Uterus (tissue), 2 donors: ENCODE measurements around the gene APP.

Experiments
- POLR2A ChIP-seq, 2 donors: fragments of 450-650 bp; IDR thresholded peaks; one replicate each; pipeline ENCODE4 v1.6.1; 2016; ENCODE audit warnings: antibody characterized with exemption in 2 of 2, mild to moderate bottlenecking in 1 of 2, moderate library complexity in 1 of 2
- TF ChIP-seq, protein P1 (sequence below), 4 experiments: fragments of 200-600 bp in 2 of 4; fragments of 450-650 bp in 2 of 4; sonication (generic) in 2 of 4; IDR thresholded peaks; one replicate each; pipeline ENCODE4 v1.5.1; 2016 to 2019; ENCODE audit warnings: antibody characterized with exemption in 4 of 4, mild to moderate bottlenecking in 2 of 4, moderate library complexity in 1 of 4

DNA sequence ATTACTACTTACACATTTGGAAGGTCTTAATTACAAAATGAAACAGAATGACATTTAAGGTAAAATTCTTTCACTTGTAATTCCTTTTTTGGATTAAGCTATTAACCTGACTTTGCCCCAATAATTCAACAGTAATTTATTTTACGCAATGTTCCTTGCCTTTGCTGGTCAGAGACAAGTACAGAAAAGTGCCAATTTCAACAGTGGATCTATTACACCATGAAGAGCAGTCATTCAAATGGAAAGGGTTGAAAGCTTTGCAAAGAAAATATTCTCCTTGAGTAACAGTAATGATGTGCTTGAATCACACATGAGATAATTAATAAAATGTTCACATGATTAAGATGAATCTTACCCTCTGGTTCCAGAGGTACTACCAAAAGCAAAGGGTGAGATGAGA is 84.7 kb downstream of the APP start:
- TF ChIP-seq, protein P1, sequence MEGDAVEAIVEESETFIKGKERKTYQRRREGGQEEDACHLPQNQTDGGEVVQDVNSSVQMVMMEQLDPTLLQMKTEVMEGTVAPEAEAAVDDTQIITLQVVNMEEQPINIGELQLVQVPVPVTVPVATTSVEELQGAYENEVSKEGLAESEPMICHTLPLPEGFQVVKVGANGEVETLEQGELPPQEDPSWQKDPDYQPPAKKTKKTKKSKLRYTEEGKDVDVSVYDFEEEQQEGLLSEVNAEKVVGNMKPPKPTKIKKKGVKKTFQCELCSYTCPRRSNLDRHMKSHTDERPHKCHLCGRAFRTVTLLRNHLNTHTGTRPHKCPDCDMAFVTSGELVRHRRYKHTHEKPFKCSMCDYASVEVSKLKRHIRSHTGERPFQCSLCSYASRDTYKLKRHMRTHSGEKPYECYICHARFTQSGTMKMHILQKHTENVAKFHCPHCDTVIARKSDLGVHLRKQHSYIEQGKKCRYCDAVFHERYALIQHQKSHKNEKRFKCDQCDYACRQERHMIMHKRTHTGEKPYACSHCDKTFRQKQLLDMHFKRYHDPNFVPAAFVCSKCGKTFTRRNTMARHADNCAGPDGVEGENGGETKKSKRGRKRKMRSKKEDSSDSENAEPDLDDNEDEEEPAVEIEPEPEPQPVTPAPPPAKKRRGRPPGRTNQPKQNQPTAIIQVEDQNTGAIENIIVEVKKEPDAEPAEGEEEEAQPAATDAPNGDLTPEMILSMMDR (IDR thresholded peaks at IDR 0.05): no peak
- no peak for TF ChIP-seq POLR2A (IDR thresholded peaks at IDR 0.05)
